ENCODE data around the gene CFD. TPM values are rescaled to one million over a fixed set of nuclear protein-coding genes. Genes with fewer than 3 reads are reported as not detected.

Gene CFD
- total and polyA plus RNA-seq, 9 donors, result 3.8 to 335 (median 39.2) TPM

DNA sequence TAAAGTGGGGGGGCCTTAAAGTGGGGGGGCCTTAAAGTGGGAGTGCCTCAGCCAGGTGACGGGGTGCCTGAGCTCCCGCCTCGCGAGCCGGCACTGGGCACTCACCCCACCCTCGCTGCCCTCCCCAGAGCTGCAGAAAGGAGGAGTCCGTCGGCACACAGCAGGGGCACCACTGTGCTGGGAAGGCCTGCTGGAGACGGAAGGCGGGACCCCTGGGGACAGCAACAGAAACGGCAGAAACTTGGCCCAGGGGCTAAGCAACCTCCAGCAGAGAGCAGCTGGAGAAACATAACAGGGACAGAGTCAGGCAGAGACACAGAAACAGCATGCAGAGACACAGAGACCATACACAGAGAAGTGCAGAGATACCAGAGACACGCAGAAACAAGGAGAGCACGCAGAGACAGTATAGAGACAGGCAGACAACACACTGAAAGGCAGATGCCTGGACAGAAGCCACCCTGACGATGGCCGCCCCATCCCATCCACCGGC lies 7.9 kb downstream of the CFD start:
- intact Hi-C loops (cut with DNase I), result loop anchor here in 2 of 4 donors (5.0 kb wide), 2 partner anchors 40 to 50 kb away; partner anchors contain the start of gene KISS1R (in 1 of the 2)
- no peak for DNase-seq
- H3K4me3 ChIP-seq, result no peak overlapping the region
- no peaks in the 10 kb centered on the region for H3K36me3 ChIP-seq
- 76 to 86% (median 80%) methylated on average over 16 of the region's 16 CpGs for WGBS, 3 donors
- H3K27ac ChIP-seq, result no peak overlapping the region
- TF ChIP-seq POLR2A (IDR thresholded peaks at IDR 0.05) (no peak), EP300 (IDR thresholded peaks at IDR 0.05) (no peak)
- TF ChIP-seq, protein P1, sequence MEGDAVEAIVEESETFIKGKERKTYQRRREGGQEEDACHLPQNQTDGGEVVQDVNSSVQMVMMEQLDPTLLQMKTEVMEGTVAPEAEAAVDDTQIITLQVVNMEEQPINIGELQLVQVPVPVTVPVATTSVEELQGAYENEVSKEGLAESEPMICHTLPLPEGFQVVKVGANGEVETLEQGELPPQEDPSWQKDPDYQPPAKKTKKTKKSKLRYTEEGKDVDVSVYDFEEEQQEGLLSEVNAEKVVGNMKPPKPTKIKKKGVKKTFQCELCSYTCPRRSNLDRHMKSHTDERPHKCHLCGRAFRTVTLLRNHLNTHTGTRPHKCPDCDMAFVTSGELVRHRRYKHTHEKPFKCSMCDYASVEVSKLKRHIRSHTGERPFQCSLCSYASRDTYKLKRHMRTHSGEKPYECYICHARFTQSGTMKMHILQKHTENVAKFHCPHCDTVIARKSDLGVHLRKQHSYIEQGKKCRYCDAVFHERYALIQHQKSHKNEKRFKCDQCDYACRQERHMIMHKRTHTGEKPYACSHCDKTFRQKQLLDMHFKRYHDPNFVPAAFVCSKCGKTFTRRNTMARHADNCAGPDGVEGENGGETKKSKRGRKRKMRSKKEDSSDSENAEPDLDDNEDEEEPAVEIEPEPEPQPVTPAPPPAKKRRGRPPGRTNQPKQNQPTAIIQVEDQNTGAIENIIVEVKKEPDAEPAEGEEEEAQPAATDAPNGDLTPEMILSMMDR (IDR thresholded peaks at IDR 0.05), result no peak
- H3K27me3 ChIP-seq, result no peaks in the 10 kb centered on the region
- H3K9me3 ChIP-seq, result no peaks in the 10 kb centered on the region
- peaks cover 16% of the 10 kb centered on the region for H3K4me1 ChIP-seq (ENCODE audit: insufficient read depth)

DNA sequence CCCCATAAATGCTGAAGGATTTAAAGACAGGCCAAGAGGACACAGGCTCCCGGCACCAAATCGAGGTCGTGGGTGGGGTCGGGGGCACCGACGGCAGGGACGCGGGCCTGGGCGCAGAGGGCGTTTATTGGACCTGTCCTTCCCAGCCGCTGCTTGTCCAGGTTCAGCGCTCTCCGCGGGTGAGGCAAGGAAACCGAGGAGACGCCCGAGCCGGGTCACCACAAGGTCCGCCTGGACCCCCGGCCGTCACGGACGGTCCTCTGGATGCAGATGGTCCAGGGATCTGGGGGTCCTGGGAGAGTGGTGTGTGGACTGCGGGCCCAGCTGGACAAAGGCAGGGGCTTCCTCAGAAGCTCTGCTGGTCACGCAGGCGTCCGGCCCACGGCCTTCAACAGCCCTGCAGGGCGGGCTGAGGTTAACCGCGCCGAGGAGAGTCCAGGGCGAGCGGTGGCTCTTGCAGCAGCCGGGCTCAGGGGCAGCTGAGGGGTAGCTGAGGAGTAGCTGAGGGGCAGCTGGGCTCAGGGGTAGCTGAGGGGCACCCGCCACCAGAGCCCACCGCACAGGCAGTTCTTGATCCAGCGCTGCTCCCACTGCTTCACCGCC lies 8.5 kb downstream of the CFD start:
- peak overlapping the region in 1 of 2 donors; percentile 92 for H3K27ac ChIP-seq
- H3K9me3 ChIP-seq, result no peaks in the 10 kb centered on the region
- no peak for DNase-seq
- TF ChIP-seq EP300 (IDR thresholded peaks at IDR 0.05) (no peak), POLR2A (IDR thresholded peaks at IDR 0.05) (no peak)
- TF ChIP-seq, protein P1 (IDR thresholded peaks at IDR 0.05), result no peak
- H3K4me3 ChIP-seq, result no peak overlapping the region
- intact Hi-C loops (cut with DNase I), result loop anchor here in 2 of 4 donors (5.0 kb wide), 2 partner anchors 39 to 49 kb away; partner anchors contain the start of gene KISS1R (in 1 of the 2)
- no peaks in the 10 kb centered on the region for H3K36me3 ChIP-seq
- H3K27me3 ChIP-seq, result no peaks in the 10 kb centered on the region
- H3K4me1 ChIP-seq (ENCODE audit: insufficient read depth), result peaks cover 16% of the 10 kb centered on the region
- 90 to 93% (median 93%) methylated on average over 38 to 39 of the region's 39 CpGs for WGBS, 3 donors

DNA sequence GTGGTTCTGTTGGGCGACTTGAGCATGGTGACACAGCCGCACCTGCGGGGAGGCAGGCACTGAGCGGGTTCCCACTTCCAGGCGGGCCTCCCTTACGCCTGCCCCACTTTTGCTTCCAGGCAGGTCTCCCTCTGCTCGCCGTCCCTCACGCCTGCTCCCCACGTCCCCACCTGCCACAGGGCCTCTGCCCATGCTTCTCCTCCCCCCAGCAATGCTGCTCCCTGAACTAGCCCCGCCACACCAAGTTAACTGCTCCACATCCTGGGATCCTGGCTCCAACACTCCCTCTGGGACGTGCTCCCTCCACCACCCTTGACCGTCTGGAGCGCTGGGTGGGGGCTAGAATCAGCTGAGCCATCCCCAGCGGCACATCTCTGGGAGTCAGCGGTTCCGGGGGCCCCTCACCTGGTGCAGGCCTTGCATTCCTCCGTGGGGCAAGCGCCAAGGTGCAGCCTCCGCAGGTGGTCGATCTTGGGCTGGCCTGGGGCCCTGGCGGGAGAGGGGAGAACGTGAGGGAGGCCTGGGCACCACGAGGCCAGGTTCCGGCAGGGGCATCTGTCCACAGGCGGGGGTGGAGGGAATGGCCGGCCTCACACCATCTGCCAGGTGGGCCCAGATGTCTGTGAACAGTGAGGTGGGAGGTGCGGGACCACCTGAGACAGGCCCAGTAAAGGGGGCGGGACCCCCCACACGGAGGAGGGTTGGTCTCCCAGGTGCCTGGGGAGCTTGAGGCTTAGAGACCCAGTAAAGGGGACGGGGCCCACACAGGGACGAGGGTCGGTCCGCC lies 9.2 kb downstream of the CFD start:
- H3K27ac ChIP-seq, result peak overlapping the region; percentile 90 to 92
- no peaks in the 10 kb centered on the region for H3K9me3 ChIP-seq
- H3K4me3 ChIP-seq, result no peak overlapping the region
- TF ChIP-seq EP300 (IDR thresholded peaks at IDR 0.05), result no peak
- TF ChIP-seq POLR2A (IDR thresholded peaks at IDR 0.05), result peak; percentile 14
- no peaks in the 10 kb centered on the region for H3K36me3 ChIP-seq
- whole genome bisulfite sequencing, 3 donors, result 80 to 85% (median 82%) methylated on average over 34 of the region's 34 CpGs
- H3K27me3 ChIP-seq, result no peaks in the 10 kb centered on the region
- intact Hi-C loops (cut with DNase I), result loop anchor here in 2 of 4 donors (5.0 kb wide), 2 partner anchors 39 to 49 kb away; partner anchors contain the start of gene KISS1R (in 1 of the 2)
- peaks cover 17% of the 10 kb centered on the region for H3K4me1 ChIP-seq (ENCODE audit: insufficient read depth)
- DNase-seq, result peak in 2 of 5 donors; percentile 58 to 66

DNA sequence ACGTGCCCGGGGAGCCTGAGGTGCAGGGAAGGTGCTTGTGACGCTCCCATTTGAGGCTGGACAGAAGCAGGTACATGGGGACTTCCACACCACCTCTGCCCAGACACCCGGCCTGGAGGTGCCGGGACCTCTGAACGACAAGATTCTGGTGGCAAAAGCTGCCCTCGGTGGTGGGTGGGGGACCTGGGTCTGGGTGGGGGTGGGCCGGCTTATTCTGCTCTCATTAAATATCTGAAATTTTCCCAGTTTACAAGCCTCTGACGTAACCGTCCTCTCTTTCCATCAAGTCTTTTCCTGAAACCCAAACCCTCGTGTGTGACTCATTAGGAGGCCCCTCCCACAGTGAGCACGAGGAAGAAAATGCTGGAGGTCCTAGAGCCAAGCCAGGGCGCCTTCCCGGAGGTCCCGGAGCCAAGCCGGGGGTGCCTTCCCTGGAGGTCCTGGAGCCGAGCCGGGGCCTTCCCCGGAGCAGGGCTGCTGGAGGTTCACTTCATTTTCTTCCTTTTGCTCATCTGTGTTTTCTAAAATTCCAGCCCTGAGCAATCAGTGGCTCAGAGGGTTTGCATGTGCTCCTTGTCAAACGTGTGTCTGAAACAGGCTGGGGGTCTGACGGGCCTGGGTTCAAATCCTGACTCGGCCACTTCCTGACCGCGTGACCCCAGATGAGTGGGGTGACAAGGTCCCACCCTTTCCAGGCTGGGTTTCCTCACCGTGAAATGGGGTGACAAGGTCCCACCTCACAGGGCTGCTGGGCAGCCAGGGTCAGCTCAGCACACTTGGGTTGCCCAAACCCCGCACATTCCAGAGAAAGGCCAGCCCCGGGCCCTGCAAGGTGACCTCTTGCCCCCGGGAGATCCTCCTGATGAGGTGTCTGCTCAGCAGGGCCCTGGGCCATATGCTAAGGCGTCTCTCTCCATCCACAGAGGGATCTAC lies 10.0 kb downstream of the CFD start:
- Histone ChIP-seq H3K9me3 (no peaks in the 10 kb centered on the region), H3K36me3 (no peaks in the 10 kb centered on the region), H3K27me3 (no peaks in the 10 kb centered on the region), H3K4me3 (no peak overlapping the region), H3K27ac (peak overlapping the region; percentile 90 to 92), H3K4me1 (ENCODE audit: insufficient read depth) (peaks cover 17% of the 10 kb centered on the region)
- 31 to 36% (median 33%) methylated on average over 28 to 29 of the region's 29 CpGs for WGBS, 3 donors
- TF ChIP-seq POLR2A (IDR thresholded peaks at IDR 0.05) (no peak), EP300 (IDR thresholded peaks at IDR 0.05) (no peak)
- TF ChIP-seq, protein P1 (IDR thresholded peaks at IDR 0.05), result no peak
- intact Hi-C loops (cut with DNase I), result loop anchor here in 2 of 4 donors (5.0 kb wide), 2 partner anchors 38 to 48 kb away; partner anchors contain the start of gene KISS1R (in 1 of the 2)
- DNase-seq, result peak; percentile 86 to 92 (median 87)

Data from ovary (tissue), 9 donors.